HepG2 (cell line): ENCODE results near the gene NOL12. TPM values are rescaled to one million over a fixed set of nuclear protein-coding genes. Genes with fewer than 3 reads are reported as not detected.

Experiments
- BATF2 ChIP-seq: sonication (generic); formaldehyde crosslinking; IDR thresholded peaks from 2 replicates; pipeline ENCODE4 v1.8.0; 2022; ENCODE audit warnings: mild to moderate bottlenecking, missing genetic modification reagents, moderate library complexity
- FOXK2 ChIP-seq: fragments of 450-650 bp; IDR thresholded peaks from 2 replicates; pipeline ENCODE4 v1.6.1; 2016
- HMGXB3 ChIP-seq: sonication (generic); formaldehyde crosslinking; IDR thresholded peaks from 2 replicates; pipeline ENCODE4 v1.4.0; 2020; ENCODE audit warnings: missing genetic modification reagents, borderline replicate concordance
- KAT7 ChIP-seq: IDR thresholded peaks from 2 replicates; pipeline ENCODE4 v1.6.1; 2018; ENCODE audit warnings: borderline replicate concordance, missing compliant biosample characterization
- KAT8 ChIP-seq: IDR thresholded peaks from 2 replicates; pipeline ENCODE4 v1.6.1; 2016; ENCODE audit warnings: missing genetic modification reagents, missing compliant biosample characterization
- MLXIP ChIP-seq: sonication (generic); formaldehyde crosslinking; IDR thresholded peaks from 2 replicates; pipeline ENCODE4 v1.9.0; 2021; ENCODE audit warnings: missing genetic modification reagents, borderline replicate concordance
- NCOA1 ChIP-seq: sonication (generic); formaldehyde crosslinking; IDR thresholded peaks from 2 replicates; pipeline ENCODE4 v1.9.0; 2021; ENCODE audit warnings: missing genetic modification reagents
- NCOR1 ChIP-seq: fragments of 200-600 bp; sonication (generic); IDR thresholded peaks from 2 replicates; pipeline ENCODE4 v1.7.0; 2017; ENCODE audit warnings: antibody characterized with exemption, low read length, borderline replicate concordance
- NFE2L2 ChIP-seq: fragments of 150-350 bp; IDR thresholded peaks from 2 replicates; pipeline ENCODE4 v1.6.1; 2014; ENCODE audit warnings: low read length
- RAD51 ChIP-seq: fragments of 450-650 bp; IDR thresholded peaks from 2 replicates; pipeline ENCODE4 v1.6.1; 2016; ENCODE audit warnings: borderline replicate concordance
- WIZ ChIP-seq: sonication (generic); formaldehyde crosslinking; IDR thresholded peaks from 2 replicates; pipeline ENCODE4 v1.5.1; 2020; ENCODE audit warnings: mild to moderate bottlenecking, missing genetic modification reagents
- ZHX1 ChIP-seq: sonication (generic); formaldehyde crosslinking; IDR thresholded peaks from 2 replicates; pipeline ENCODE4 v1.8.1; 2022; ENCODE audit warnings: low read depth, mild to moderate bottlenecking, missing genetic modification reagents
- ZNF564 ChIP-seq: sonication (generic); formaldehyde crosslinking; IDR thresholded peaks from 2 replicates; pipeline ENCODE4 v1.8.1; 2023; ENCODE audit warnings: mild to moderate bottlenecking, missing genetic modification reagents
- ZNF605 ChIP-seq: sonication (generic); formaldehyde crosslinking; IDR thresholded peaks from 2 replicates; pipeline ENCODE4 v1.8.0; 2022; ENCODE audit warnings: mild to moderate bottlenecking, missing genetic modification reagents
- ZNF724P ChIP-seq: sonication (generic); formaldehyde crosslinking; IDR thresholded peaks from 2 replicates; pipeline ENCODE4 v1.8.0; 2022; ENCODE audit warnings: missing genetic modification reagents, borderline replicate concordance
- ZSCAN5A ChIP-seq: sonication (generic); formaldehyde crosslinking; IDR thresholded peaks from 2 replicates; pipeline ENCODE4 v1.8.0; 2022; ENCODE audit warnings: mild to moderate bottlenecking, missing genetic modification reagents, borderline replicate concordance
- polyA plus RNA-seq, 8 experiments: library from polyadenylated mRNA; depleted of rRNA in 3 of 8; stranded (reverse) in 7 of 8; unstranded in 1 of 8; fragments of >200 nt; fragmentation: Illumina TruSeq in 4 of 8; extraction: Trizol in 4 of 8; gene quantifications; 2 replicates each; pipeline versions ENCODE4 v1.2.1 to v1.2.3, GENCODE V29; 2011 to 2016; ENCODE audit warnings: low read depth in 4 of 8, missing spikeins in 1 of 8, mixed read lengths in 1 of 8; ENCODE audit not compliant: insufficient read depth in 1 of 8
- total RNA-seq, 5 experiments: library from RNA; depleted of rRNA; stranded (reverse); fragments of >200 nt; fragmentation: Illumina TruSeq; extraction: Trizol; gene quantifications; 2 replicates each; pipeline ENCODE4 v1.2.3, GENCODE V29; 2016; ENCODE audit warnings: low read depth in 1 of 5

The NOL12 gene
- total and polyA plus RNA-seq, 2 of the 13 experiments (the other 11 are each of a cell fraction or from before 2014, with no cell fraction given) = 14.3 to 31.4 TPM

GRCh38 chr22:37659066-37659896 is 26.9 kb upstream of the NOL12 start (continued):
- 0 out of 2 replicates have a peak, but pooled peaks have one; percentile 21 for TF ChIP-seq BATF2 (CRISPR knock-in tag)
- peak; percentile 63 for TF ChIP-seq KAT7 (CRISPR knock-in tag)
- peak; percentile 84 for TF ChIP-seq ZNF605 (CRISPR knock-in tag)
- TF ChIP-seq NCOR1 = peak; percentile 97
- no peak for TF ChIP-seq ZSCAN5A (CRISPR knock-in tag)
- peak; percentile 56; the same call in 1 of the 2 replicates for TF ChIP-seq KAT8 (CRISPR knock-in tag)
- no peak for TF ChIP-seq RAD51
- TF ChIP-seq ZHX1 (CRISPR knock-in tag) = no peak
- no peak for TF ChIP-seq FOXK2
- TF ChIP-seq NCOA1 = no peak
- TF ChIP-seq ZNF564 (CRISPR knock-in tag) = 0 out of 2 replicates have a peak, but pooled peaks have one; percentile 76
- TF ChIP-seq MLXIP (CRISPR knock-in tag) = no peak
- TF ChIP-seq HMGXB3 (CRISPR knock-in tag) = no peak
- TF ChIP-seq WIZ (CRISPR knock-in tag) = no peak
- TF ChIP-seq NFE2L2 = no peak
- no peak for TF ChIP-seq ZNF724P
